ENCODE measurements around the gene ELAPOR1.

Gene ELAPOR1, protein sequence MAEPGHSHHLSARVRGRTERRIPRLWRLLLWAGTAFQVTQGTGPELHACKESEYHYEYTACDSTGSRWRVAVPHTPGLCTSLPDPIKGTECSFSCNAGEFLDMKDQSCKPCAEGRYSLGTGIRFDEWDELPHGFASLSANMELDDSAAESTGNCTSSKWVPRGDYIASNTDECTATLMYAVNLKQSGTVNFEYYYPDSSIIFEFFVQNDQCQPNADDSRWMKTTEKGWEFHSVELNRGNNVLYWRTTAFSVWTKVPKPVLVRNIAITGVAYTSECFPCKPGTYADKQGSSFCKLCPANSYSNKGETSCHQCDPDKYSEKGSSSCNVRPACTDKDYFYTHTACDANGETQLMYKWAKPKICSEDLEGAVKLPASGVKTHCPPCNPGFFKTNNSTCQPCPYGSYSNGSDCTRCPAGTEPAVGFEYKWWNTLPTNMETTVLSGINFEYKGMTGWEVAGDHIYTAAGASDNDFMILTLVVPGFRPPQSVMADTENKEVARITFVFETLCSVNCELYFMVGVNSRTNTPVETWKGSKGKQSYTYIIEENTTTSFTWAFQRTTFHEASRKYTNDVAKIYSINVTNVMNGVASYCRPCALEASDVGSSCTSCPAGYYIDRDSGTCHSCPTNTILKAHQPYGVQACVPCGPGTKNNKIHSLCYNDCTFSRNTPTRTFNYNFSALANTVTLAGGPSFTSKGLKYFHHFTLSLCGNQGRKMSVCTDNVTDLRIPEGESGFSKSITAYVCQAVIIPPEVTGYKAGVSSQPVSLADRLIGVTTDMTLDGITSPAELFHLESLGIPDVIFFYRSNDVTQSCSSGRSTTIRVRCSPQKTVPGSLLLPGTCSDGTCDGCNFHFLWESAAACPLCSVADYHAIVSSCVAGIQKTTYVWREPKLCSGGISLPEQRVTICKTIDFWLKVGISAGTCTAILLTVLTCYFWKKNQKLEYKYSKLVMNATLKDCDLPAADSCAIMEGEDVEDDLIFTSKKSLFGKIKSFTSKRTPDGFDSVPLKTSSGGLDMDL

DNA sequence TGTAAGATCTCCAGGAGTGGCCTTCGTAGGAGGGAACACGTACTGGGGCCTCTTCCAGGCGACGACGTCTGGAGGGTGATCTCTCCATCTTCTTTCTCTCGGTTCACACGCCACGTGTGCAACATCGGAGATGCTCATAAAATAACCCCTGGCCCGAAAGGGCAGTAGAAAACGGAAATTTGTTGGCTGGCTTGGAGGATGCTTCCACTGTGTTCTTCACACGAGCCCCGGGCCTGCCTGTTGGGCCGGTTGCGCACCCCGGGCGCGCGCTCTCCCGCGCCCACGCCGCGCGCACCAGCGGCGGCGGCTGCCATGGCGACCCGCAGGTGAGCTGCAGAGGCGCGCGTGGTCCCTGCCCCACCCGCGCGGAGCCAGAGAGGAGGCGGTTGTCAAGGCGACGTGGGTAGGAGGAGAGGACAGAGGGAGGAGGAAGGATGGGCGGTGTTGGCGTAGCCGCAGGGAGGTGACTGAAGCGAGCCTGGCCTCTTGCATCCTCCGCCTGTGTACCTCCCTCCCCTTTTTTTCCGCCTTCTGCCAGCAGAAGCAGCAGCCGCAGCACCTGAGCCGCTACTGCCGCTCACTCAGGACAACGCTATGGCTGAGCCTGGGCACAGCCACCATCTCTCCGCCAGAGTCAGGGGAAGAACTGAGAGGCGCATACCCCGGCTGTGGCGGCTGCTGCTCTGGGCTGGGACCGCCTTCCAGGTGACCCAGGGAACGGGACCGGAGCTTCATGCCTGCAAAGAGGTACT is at the start of gene ELAPOR1:
TSS of gene ELAPOR1 (plus strand) at position 526 of the 752 bp plus-strand sequence. CDS start at position 595, 69 bp downstream.
- no peaks in the 10 kb centered on the region for H3K36me3 ChIP-seq (replicated peaks)
- 0 out of 2 replicates have a peak, but pooled peaks cover 2% of the 10 kb centered on the region for H3K4me1 ChIP-seq
- DNase-seq (ENCODE audit: low spot score in 2 of 2): no peak
- peaks cover 4% of the 10 kb centered on the region; the same call in 1 of the 2 replicates for H3K27me3 ChIP-seq (ENCODE audit: low read depth)
- in situ Hi-C loops (cut with MboI; ENCODE audit: low sequenced_read_pairs): no loop called here
- H3K4me3 ChIP-seq: no peak within 1 kb of the TSS
- H3K9me3 ChIP-seq: no peaks in the 10 kb centered on the region

DNA sequence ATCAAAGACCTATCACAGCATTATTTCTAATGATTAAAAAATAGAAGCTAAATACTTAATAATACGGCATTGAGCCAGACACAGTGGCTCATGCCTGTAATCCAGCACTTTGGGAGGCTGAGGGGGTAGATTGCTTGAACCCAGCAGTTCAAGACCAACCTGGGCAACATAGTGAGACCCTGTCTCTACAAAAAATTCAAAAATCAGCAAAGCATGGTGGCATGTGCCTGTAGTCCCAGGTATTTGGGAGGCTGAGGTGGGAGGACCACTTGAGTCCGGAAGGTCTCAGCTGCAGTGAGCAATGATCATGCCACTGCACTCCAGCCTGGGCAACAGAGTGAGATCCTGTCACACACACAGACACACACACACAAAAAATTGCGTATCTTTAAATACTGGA is 48.8 kb upstream of the ELAPOR1 start:
- DNase-seq (ENCODE audit: low spot score in 2 of 2): no peak
- in situ Hi-C loops (cut with MboI; ENCODE audit: low sequenced_read_pairs): no loop called here
- Histone ChIP-seq H3K36me3 (replicated peaks) (peaks cover 21% of the 10 kb centered on the region), H3K4me1 (no peaks in the 10 kb centered on the region), H3K9me3 (no peaks in the 10 kb centered on the region), H3K27me3 (ENCODE audit: low read depth) (no peaks in the 10 kb centered on the region), H3K4me3 (no peak overlapping the region)

DNA sequence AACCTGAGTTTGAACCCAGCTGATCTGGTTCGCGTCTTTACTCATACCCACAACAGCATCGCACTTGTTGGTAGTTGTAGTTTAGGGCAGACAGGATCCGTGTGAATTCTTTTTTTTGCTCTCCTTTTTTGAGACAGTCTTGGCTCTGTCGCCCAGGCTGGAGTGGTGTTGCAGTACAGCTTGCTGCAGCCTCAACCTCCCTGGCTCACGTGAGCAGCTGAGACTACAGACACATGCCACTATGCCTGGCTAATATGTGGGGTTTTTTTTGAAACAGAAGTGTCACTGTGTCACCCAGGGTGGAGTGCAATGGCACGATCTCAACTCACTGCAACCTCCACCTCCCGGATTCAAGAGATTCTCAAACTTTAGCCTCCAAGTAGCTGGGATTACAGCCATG is 46.0 kb upstream of the ELAPOR1 start:
- Histone ChIP-seq H3K4me1 (no peaks in the 10 kb centered on the region), H3K27me3 (ENCODE audit: low read depth) (no peaks in the 10 kb centered on the region), H3K4me3 (no peak overlapping the region), H3K9me3 (no peaks in the 10 kb centered on the region), H3K36me3 (replicated peaks) (peaks cover 26% of the 10 kb centered on the region)
- in situ Hi-C loops (cut with MboI; ENCODE audit: low sequenced_read_pairs): no loop called here
- DNase-seq (ENCODE audit: low spot score in 2 of 2): no peak

DNA sequence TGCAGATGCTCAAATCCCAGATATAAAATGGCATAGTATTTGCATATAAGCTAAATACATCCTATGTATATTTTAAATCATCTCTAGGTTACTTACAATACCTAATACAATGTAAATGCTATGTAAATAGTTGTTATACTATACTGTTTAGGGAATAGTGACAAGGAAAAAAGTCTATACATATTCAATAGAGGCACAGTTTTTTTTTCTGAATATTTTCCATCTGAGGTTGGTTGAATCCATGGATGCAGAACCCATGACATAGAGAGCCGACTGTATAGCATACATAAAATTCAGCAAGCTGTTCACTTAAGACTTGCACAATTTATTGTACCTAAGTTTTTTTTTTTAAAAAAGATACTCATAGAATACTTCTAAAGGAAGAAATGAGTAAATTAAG is 44.6 kb upstream of the ELAPOR1 start:
- Histone ChIP-seq H3K27me3 (ENCODE audit: low read depth) (no peaks in the 10 kb centered on the region), H3K4me3 (no peak overlapping the region), H3K36me3 (replicated peaks) (peaks cover 18% of the 10 kb centered on the region), H3K9me3 (no peaks in the 10 kb centered on the region), H3K4me1 (no peaks in the 10 kb centered on the region)
- in situ Hi-C loops (cut with MboI; ENCODE audit: low sequenced_read_pairs): no loop called here
- DNase-seq (ENCODE audit: low spot score in 2 of 2): no peak

DNA sequence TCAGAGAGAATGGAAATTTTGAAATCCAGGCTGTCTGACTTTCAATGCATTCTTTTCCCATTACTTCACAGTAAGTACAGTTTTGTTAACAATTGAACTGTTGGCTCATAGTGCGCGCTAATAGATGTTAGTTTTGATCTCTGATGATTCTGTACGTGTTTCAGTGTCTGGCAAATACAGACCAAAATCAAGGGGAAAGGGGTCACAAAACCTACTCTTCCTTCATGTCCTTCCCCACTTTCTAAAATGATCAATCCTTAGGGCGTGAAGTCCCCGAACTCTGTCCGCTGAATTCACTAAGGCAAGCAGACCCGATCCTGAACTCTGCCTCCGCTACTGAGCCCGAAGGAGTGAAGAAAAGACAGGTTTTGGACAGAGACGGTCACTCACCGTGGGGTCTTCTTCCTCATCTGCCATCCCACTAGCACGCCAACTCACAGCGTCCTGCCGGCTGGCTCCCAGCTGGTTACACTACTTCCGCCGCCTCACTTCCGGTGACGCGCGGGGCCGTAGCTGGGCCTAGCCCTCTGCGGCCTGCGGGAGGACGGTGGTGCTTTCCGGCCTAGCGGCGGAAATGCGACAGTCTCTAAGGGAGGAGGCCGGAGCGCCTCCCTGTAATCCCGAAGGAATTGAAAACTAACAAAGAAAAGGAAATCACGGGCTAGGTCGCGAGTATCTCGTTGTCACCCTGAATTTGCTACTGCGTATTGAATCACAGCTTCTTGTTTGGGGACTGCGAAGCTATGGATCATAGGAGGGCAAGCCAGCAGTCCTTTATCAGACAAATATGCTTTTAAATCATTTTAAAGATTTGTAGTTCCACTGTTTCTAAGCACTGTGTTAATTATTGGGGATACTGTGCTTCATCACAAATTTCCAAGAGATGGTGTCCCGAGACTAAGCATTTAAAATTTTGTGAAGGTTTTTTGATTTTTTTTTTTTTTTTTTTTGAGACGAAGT is 38.1 kb upstream of the ELAPOR1 start, which contains the start of gene TAF13:
TSS of gene TAF13 (minus strand) at position 473 of the 960 bp plus-strand sequence. CDS start at position 417, 56 bp downstream.
- Histone ChIP-seq H3K4me1 (peaks cover 15% of the 10 kb centered on the region), H3K9me3 (no peaks in the 10 kb centered on the region), H3K27me3 (ENCODE audit: low read depth) (no peaks in the 10 kb centered on the region), H3K4me3 (peak within 1 kb of the TSS; percentile 62), H3K36me3 (replicated peaks) (peaks cover 2% of the 10 kb centered on the region; the same call in 1 of the 2 replicates)
- in situ Hi-C loops (cut with MboI; ENCODE audit: low sequenced_read_pairs): no loop called here
- peak; percentile 93 to 96 for DNase-seq (ENCODE audit: low spot score in 2 of 2)

DNA sequence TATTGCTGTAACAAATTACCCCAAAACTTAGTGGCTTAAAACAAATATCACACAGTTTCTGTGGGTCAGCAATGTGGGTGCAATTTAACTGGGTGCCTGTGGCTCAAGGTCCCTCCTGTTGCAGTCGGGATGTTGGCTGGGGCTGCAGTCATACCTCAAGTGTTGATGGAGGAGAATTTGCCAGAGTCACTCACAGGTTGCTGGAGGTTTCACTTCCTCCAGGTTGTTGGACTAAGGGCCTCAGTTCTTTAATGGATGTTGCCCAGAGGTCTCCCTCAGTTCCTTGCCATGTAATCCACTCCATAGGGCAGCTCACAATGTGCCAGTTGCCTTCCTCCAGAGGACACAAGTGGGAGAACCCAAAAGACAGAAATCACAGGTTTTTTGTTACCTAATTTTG is 35.6 kb upstream of the ELAPOR1 start:
- in situ Hi-C loops (cut with MboI; ENCODE audit: low sequenced_read_pairs): no loop called here

DNA sequence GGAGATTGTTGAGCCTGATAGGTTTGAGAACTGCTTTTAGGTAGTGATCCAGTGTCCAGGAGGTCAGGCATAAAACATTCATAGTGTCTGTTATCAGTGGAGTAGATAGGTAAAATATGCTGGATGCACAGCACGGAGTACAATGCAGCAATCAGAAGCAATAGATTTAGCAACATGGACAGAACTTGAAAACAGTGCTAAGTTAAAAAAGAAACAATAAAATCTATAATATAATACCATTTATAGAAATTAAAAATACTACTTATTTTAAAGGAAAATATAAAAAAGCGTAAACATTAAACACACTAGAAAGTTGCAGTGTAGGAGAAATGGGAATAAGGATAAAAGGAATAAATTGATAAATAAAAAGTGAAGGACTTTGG is 34.7 kb upstream of the ELAPOR1 start:
- DNase-seq (ENCODE audit: low spot score in 2 of 2): no peak
- in situ Hi-C loops (cut with MboI; ENCODE audit: low sequenced_read_pairs): no loop called here
- Histone ChIP-seq H3K36me3 (replicated peaks) (no peaks in the 10 kb centered on the region), H3K4me1 (peaks cover 33% of the 10 kb centered on the region), H3K9me3 (no peaks in the 10 kb centered on the region), H3K27me3 (ENCODE audit: low read depth) (no peaks in the 10 kb centered on the region), H3K4me3 (no peak overlapping the region)

More for the DNA sequence above, 35.6 kb upstream of the ELAPOR1 start:
- Histone ChIP-seq H3K27me3 (ENCODE audit: low read depth) (no peaks in the 10 kb centered on the region), H3K4me1 (peaks cover 24% of the 10 kb centered on the region), H3K4me3 (no peak overlapping the region), H3K36me3 (replicated peaks) (no peaks in the 10 kb centered on the region; the same call in 1 of the 2 replicates), H3K9me3 (no peaks in the 10 kb centered on the region)
- no peak for DNase-seq (ENCODE audit: low spot score in 2 of 2)

DNA sequence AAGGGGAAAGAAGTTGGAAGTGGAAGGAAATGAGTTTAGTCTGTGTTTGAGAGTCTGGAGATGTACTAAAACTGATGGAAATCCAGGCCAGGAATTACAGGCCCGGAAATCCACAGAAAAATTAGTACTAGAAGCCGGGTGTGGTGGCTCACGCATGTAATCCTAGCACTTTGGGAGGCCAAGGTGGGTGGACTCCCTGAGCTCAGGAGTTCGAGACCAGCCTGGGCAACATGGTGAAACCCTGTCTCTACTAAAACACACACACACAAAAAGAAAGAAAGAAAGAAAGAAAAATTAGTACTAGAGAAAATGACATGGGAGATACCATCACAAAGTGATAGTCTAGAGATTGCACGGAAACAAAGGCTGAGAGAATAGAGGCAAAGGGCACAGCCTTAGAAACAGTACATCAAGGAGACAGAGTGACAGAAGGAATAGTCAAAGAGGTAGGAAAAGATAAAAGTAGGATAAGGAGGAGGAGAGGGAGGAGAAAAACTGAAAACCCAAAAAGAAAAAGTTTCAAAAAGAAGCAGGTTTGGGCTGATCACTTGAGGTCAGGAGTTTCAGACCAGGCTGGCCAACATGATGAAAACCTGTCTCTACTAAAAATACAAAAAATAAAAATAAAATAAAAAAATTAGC is 33.4 kb upstream of the ELAPOR1 start:
- in situ Hi-C loops (cut with MboI; ENCODE audit: low sequenced_read_pairs): no loop called here
- Histone ChIP-seq H3K4me3 (no peak overlapping the region), H3K27me3 (ENCODE audit: low read depth) (no peaks in the 10 kb centered on the region), H3K36me3 (replicated peaks) (no peaks in the 10 kb centered on the region), H3K4me1 (peaks cover 28% of the 10 kb centered on the region), H3K9me3 (no peaks in the 10 kb centered on the region)
- DNase-seq (ENCODE audit: low spot score in 2 of 2): no peak

DNA sequence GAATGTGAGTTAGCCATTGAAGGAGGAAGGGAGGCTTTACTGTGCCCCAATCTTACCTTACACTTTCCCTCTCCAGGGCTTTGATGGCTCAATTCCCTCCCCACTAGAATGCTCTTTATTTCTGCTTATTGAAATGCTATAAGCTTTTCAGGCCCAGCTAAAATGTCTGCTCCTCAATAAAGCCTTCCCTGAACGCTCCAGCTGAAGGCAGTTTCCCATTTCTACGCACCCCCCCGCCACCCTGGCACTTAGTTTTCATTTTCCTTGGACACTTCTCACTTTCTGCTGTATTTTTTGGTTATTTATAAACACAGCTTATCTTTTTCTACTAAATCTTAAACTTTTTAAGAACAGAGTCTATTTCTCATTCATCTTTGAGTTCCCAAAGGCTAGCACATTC is 30.4 kb upstream of the ELAPOR1 start:
- DNase-seq (ENCODE audit: low spot score in 2 of 2): peak; percentile 52 to 56
- Histone ChIP-seq H3K36me3 (replicated peaks) (no peaks in the 10 kb centered on the region), H3K9me3 (no peaks in the 10 kb centered on the region), H3K4me1 (peaks cover 29% of the 10 kb centered on the region), H3K4me3 (no peak overlapping the region), H3K27me3 (ENCODE audit: low read depth) (no peaks in the 10 kb centered on the region)
- in situ Hi-C loops (cut with MboI; ENCODE audit: low sequenced_read_pairs): no loop called here

DNA sequence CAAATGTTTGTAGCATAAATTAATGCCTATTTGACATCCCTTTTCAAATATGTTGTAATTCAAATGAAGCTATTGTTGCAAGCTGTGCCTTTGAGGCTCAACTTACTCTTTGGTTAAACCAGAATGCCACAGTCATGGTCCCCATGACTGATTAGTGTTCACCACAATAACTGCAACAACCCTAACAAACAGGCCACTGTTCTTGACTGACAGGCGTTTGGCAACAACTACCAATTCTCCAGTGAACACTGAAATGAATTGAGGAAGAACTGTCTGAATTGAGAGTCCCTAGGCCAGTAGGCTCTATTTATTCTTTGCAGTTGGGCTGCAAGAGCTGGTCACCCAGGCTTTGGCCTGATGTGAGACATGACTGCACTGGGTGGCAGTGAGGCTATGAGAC is 30.0 kb upstream of the ELAPOR1 start:
- DNase-seq (ENCODE audit: low spot score in 2 of 2): peak; percentile 61 to 86
- H3K9me3 ChIP-seq: no peaks in the 10 kb centered on the region
- no peaks in the 10 kb centered on the region for H3K36me3 ChIP-seq (replicated peaks)
- H3K27me3 ChIP-seq (ENCODE audit: low read depth): no peaks in the 10 kb centered on the region
- peaks cover 31% of the 10 kb centered on the region for H3K4me1 ChIP-seq
- in situ Hi-C loops (cut with MboI; ENCODE audit: low sequenced_read_pairs): no loop called here
- H3K4me3 ChIP-seq: no peak overlapping the region

DNA sequence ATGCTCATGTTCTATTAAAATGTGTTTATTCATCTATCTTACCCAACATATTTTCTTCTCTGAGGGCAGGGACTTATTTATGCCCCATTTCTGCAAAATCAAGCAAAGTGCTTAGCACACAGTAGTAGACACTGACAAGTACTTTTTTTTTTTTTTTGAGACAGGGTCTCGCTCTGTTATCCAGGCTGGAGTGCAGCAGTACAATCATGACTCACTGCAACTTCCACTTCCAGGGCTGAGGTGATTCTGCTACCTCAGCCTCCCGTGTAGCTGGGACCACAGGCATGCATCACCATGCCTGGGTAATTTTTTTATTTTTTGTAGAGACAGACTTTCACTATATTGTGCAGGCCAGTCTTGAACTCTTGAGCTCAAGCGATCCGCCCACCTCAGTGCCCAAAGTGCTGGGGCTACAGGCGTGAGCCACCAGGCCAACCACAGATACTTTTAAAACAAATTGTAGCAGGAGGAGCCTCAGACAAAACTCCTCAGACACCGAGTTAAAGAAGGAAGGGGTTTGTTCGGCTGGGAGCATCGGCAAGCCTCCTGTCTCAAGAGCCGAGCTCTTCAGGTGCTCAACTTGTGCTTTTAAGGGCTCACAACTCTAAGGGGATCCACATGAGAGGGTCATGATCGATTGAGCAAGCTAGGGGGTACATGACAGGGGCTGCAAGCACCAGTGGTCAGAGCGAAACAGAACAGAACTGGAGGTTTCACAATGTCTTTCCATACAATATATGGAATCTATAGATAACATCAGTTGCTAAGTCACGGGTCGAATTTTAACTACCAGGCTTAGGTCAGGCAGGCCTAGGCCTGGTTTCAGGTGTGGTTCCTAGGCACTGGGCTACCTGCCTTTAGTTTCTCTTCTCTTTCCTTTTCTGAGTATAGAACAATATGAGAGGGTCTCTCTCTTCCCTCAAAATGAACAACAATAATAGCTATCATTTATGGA is 29.1 kb upstream of the ELAPOR1 start:
- no peaks in the 10 kb centered on the region for H3K9me3 ChIP-seq
- H3K4me1 ChIP-seq: peaks cover 36% of the 10 kb centered on the region
- H3K36me3 ChIP-seq (replicated peaks): no peaks in the 10 kb centered on the region
- no peak overlapping the region for H3K4me3 ChIP-seq
- H3K27me3 ChIP-seq (ENCODE audit: low read depth): no peaks in the 10 kb centered on the region
- in situ Hi-C loops (cut with MboI; ENCODE audit: low sequenced_read_pairs): no loop called here
- no peak for DNase-seq (ENCODE audit: low spot score in 2 of 2)

Data from HAP-1 (cell line).